Ectodermal cell (in vitro differentiated cells): Measurements from ENCODE around the gene SH3PXD2A.

Source experiments
- H3K27ac ChIP-seq: 2 replicates; pipeline ENCODE4 v1.7.0; 2013; ENCODE audit warnings: mild to moderate bottlenecking, low read depth, low read length; ENCODE audit not compliant: insufficient read depth, poor library complexity, severe bottlenecking
- H3K27me3 ChIP-seq: 2 replicates; pipeline ENCODE4 v1.7.0; 2013; ENCODE audit warnings: mild to moderate bottlenecking, low read length; ENCODE audit not compliant: insufficient read depth, control insufficient read depth, poor library complexity, severe bottlenecking
- H3K36me3 ChIP-seq: one replicate; pipeline ENCODE4 v1.7.0; 2013; ENCODE audit warnings: low read length; ENCODE audit not compliant: control insufficient read depth, insufficient read depth
- H3K4me1 ChIP-seq: one replicate; pipeline ENCODE4 v1.7.0; 2013; ENCODE audit warnings: low read length; ENCODE audit not compliant: control insufficient read depth, insufficient read depth
- H3K4me3 ChIP-seq: 2 replicates; pipeline ENCODE4 v1.7.0; 2013; ENCODE audit warnings: low read depth, low read length, control low read depth; ENCODE audit not compliant: insufficient read depth
- H3K9me3 ChIP-seq: 2 replicates; pipeline ENCODE4 v1.7.0; 2013; ENCODE audit warnings: mild to moderate bottlenecking, low read length, moderate library complexity; ENCODE audit not compliant: control insufficient read depth
- WGBS, 2 experiments: methylation state at CpG; one replicate each; pipeline ENCODE4 v1.1.7; 2013; ENCODE audit warnings: missing lambda C conversion rate in 2 of 2; 5-methylcytosine and 5-hydroxymethylcytosine counted together

Gene SH3PXD2A

GRCh38 chr10:103841519-103841918 lies 13.9 kb downstream of the SH3PXD2A start:
- Histone ChIP-seq H3K4me3 (no peak overlapping the region), H3K27me3 (peaks cover 26% of the 10 kb centered on the region), H3K27ac (no peak overlapping the region), H3K36me3 (no peaks in the 10 kb centered on the region), H3K9me3 (no peaks in the 10 kb centered on the region), H3K4me1 (peaks cover 7% of the 10 kb centered on the region)
- 88% methylated on average over 7 of the region's 7 CpGs for WGBS, 2 experiments

- H3K4me1 ChIP-seq = peaks cover 7% of the 10 kb centered on the region
- peaks cover 26% of the 10 kb centered on the region for H3K27me3 ChIP-seq
- no peaks in the 10 kb centered on the region for H3K9me3 ChIP-seq
- H3K27ac ChIP-seq = no peak overlapping the region
- H3K4me3 ChIP-seq = no peak overlapping the region
- 30 to 37% methylated on average over 4 of the region's 4 CpGs for WGBS, 2 experiments
- no peaks in the 10 kb centered on the region for H3K36me3 ChIP-seq
These were observed 14.7 kb downstream of the SH3PXD2A start for GRCh38 chr10:103840740-103841070.

GRCh38 chr10:103839872-103840739 lies 15.3 kb downstream of the SH3PXD2A start:
- no peak overlapping the region for H3K4me3 ChIP-seq
- 37% methylated on average over 18 of the region's 18 CpGs for WGBS, 2 experiments
- H3K27me3 ChIP-seq = peaks cover 26% of the 10 kb centered on the region
- H3K4me1 ChIP-seq = peaks cover 7% of the 10 kb centered on the region
- H3K27ac ChIP-seq = no peak overlapping the region
- no peaks in the 10 kb centered on the region for H3K36me3 ChIP-seq
- H3K9me3 ChIP-seq = no peaks in the 10 kb centered on the region

GRCh38 chr10:103839519-103839871 lies 15.9 kb downstream of the SH3PXD2A start:
- Histone ChIP-seq H3K36me3 (no peaks in the 10 kb centered on the region), H3K4me3 (no peak overlapping the region), H3K9me3 (no peaks in the 10 kb centered on the region), H3K27me3 (peaks cover 26% of the 10 kb centered on the region), H3K4me1 (peaks cover 7% of the 10 kb centered on the region), H3K27ac (no peak overlapping the region)
- WGBS, 2 experiments = 68 to 74% methylated on average over 8 to 9 of the region's 9 CpGs

DNA sequence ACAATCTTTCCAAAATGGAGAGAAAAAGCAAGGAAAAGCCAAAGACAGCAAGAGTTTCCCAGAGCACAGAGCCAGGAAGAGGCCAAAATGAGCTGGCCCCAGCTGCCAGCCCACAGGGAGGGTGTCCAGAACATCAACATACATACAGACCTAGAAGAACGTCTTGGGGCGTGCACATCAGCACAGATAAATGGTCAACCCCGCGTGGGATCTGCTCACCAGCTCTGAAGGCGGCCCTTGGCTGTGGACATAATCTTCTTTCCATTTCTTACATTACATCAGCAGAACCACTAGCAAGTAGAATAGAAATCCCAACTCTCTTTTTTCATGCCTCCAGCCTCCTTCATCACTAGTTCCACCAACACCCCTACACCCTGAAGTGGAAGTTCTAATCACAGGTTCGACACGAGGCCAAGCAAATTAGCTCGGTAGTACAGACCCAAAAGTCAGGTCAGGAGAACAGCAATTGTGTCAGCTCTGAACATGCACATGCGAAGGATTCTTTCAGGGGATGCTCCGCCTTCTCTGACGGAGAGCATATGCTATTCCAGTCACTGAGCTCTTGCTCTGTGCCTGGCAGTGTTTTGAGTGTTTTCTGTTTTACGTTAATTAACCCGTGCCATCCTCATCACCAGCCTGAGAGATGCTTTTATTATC lies 16.4 kb downstream of the SH3PXD2A start:
- Histone ChIP-seq H3K9me3 (no peaks in the 10 kb centered on the region), H3K27ac (no peak overlapping the region), H3K4me3 (no peak overlapping the region), H3K36me3 (no peaks in the 10 kb centered on the region), H3K4me1 (peaks cover 10% of the 10 kb centered on the region), H3K27me3 (peaks cover 26% of the 10 kb centered on the region)
- WGBS, 2 experiments = 88% methylated on average over 13 of the region's 13 CpGs

- Histone ChIP-seq H3K4me3 (no peak overlapping the region), H3K4me1 (peaks cover 16% of the 10 kb centered on the region), H3K9me3 (no peaks in the 10 kb centered on the region), H3K27ac (no peak overlapping the region), H3K27me3 (peaks cover 26% of the 10 kb centered on the region), H3K36me3 (no peaks in the 10 kb centered on the region)
- 82 to 89% methylated on average over 4 of the region's 4 CpGs for WGBS, 2 experiments
These were observed 17.3 kb downstream of the SH3PXD2A start for GRCh38 chr10:103838070-103838395.

DNA sequence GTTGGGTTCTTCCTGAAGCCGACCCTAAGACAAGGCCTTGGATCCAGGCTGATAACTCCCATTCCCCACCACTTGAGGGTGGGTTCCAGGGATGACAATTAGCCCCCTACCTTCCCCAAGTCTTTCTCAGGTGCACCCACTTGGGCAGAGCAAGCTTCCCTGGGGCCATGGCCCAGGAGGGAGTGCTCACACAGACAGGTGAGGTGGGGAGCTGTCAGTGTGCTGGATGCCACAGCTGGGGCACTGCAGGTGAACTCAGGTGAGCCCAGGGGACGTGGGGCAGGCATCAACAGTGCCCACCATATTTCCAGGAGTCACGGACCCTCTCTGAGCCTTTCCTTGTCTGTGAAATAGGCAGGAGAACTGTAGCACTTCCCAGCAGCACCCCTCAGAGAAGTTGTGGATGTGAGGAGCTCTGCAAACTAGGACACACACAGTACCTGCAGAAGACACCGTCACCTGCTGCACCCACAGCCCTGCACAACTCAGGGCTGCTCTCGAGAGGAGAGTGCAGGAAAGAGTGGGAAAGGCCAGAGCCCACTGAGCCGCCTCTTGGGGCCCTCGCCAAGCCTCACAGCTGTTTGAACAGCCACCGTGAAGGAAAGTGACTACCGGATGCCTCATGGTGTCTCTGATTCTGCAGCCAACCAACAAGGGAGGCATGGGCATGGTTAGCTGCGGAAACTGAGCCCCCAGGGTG lies 17.9 kb downstream of the SH3PXD2A start:
- WGBS, 2 experiments = 85 to 86% methylated on average over 10 of the region's 10 CpGs
- H3K9me3 ChIP-seq = no peaks in the 10 kb centered on the region
- peaks cover 26% of the 10 kb centered on the region for H3K27me3 ChIP-seq
- no peak overlapping the region for H3K4me3 ChIP-seq
- peaks cover 16% of the 10 kb centered on the region for H3K4me1 ChIP-seq
- no peaks in the 10 kb centered on the region for H3K36me3 ChIP-seq
- no peak overlapping the region for H3K27ac ChIP-seq

GRCh38 chr10:103836861-103837260 lies 18.5 kb downstream of the SH3PXD2A start:
- no peaks in the 10 kb centered on the region for H3K9me3 ChIP-seq
- peaks cover 16% of the 10 kb centered on the region for H3K4me1 ChIP-seq
- H3K4me3 ChIP-seq = no peak overlapping the region
- H3K27me3 ChIP-seq = peaks cover 26% of the 10 kb centered on the region
- H3K36me3 ChIP-seq = no peaks in the 10 kb centered on the region
- 85% methylated on average over 9 of the region's 9 CpGs for WGBS, 2 experiments
- no peak overlapping the region for H3K27ac ChIP-seq

DNA sequence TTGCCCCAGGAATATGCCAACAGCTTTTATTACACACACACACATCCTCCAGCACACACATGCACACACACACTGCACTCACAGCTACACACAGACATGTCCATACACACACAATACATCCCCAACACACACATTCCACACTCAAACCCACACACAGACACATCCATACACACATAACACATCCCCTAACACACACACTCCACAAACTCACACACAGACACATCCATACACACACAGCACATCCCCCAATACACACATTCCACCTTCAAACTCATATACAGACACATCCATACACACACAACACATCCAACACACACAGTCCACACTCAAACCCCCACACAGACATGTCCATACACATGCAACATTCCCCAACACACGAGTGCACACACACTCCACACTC lies 19.1 kb downstream of the SH3PXD2A start:
- Histone ChIP-seq H3K27ac (no peak overlapping the region), H3K9me3 (no peaks in the 10 kb centered on the region), H3K4me3 (no peak overlapping the region), H3K27me3 (peaks cover 26% of the 10 kb centered on the region), H3K4me1 (peaks cover 16% of the 10 kb centered on the region), H3K36me3 (no peaks in the 10 kb centered on the region)
- 86 to 91% methylated on average over 1 of the region's 1 CpG for WGBS, 2 experiments
